Ishikawa (cell line): ENCODE data around the gene PTPRN2.

Source experiments
- NFIC ChIP-seq: IDR thresholded peaks from 2 replicates; pipeline ENCODE4 v1.6.1; 2012
- RAD21 ChIP-seq: IDR thresholded peaks from 2 replicates; pipeline ENCODE4 v1.6.1; 2012; ENCODE audit warnings: low read depth

- TF ChIP-seq NFIC (no peak), RAD21 (no peak)
Observed at GRCh38 chr7:157916946-157917640, 670.5 kb downstream of the PTPRN2 start.
